HepG2 (cell line): ENCODE data around the gene NDUFA8. TPM values are rescaled to one million over a fixed set of nuclear protein-coding genes. Genes with fewer than 3 reads are reported as not detected.

Source experiments
- ATAC-seq: fragments of 200-7000 bp; cut with Tn5 transposase; 3 replicates; pipeline ENCODE4 v1.9.1; 2020; ENCODE audit warnings: mild to moderate bottlenecking, moderate library complexity
- BruUV-seq: library from RNA; stranded (reverse); fragments of 400-500 nt; replicated peaks from 2 replicates; lab custom pipeline; 2021; lab: Mats Ljungman, UMichigan
- CTCF ChIA-PET: fragments of 300-600 bp; formaldehyde crosslinking; extraction: SDS; loops from one replicate; lab custom pipeline; 2021; ENCODE audit warnings: low total read pairs, inconsistent platforms, low intra/inter-chr PET ratio; lab: Yijun Ruan, JAX
- POLR2A ChIA-PET: fragments of 350-600 bp; sonication (Branson Sonifier 250); formaldehyde crosslinking; loops from one replicate; lab custom pipeline; 2020; ENCODE audit warnings: antibody characterized with exemption, inconsistent platforms; lab: Yijun Ruan, JAX
- DNase-seq: peaks from one replicate; pipeline ENCODE4 v3.0.0-alpha.2; 2015; ENCODE audit warnings: low spot score
- FAIRE-seq: peaks from 3 replicates; lab custom pipeline; 2011; peaks lifted over from hg19 to GRCh38; lab: Jason Lieb, UNC
- H2AFZ ChIP-seq: one replicate; pipeline ENCODE4 v1.6.1; 2011; ENCODE audit warnings: low read length, inconsistent platforms
- H3K27ac ChIP-seq: fragments of 300-600 bp; 3 replicates; pipeline ENCODE4 v1.8.0; 2011; ENCODE audit warnings: mixed run types, mild to moderate bottlenecking, mixed read lengths, low read length, inconsistent platforms; ENCODE audit not compliant: insufficient read depth; ENCODE audit errors: extremely low read length
- H3K27me3 ChIP-seq, 2 experiments: fragments of 200-600 bp in 1 of 2; 2 replicates in 1 of 2; 3 replicates in 1 of 2; pipeline versions ENCODE4 v1.6.0 to v1.8.0; 2011; ENCODE audit warnings: low read length in 2 of 2, mild to moderate bottlenecking in 2 of 2, moderate library complexity in 2 of 2, inconsistent platforms in 1 of 2; ENCODE audit not compliant: insufficient read depth in 2 of 2, control insufficient read depth in 1 of 2
- H3K36me3 ChIP-seq, 2 experiments: fragments of 200-600 bp in 1 of 2; replicated peaks in 1 of 2; 2 replicates in 1 of 2; 3 replicates in 1 of 2; pipeline versions ENCODE4 v1.5.1 to v1.8.0; 2011; ENCODE audit warnings: low read length in 2 of 2, inconsistent platforms in 1 of 2; ENCODE audit not compliant: insufficient read depth in 2 of 2, control insufficient read depth in 1 of 2
- H3K4me1 ChIP-seq: 2 replicates; pipeline ENCODE4 v1.5.1; 2012; ENCODE audit warnings: low read length, inconsistent platforms; ENCODE audit not compliant: insufficient read depth
- H3K4me2 ChIP-seq: 2 replicates; pipeline ENCODE4 v1.6.0; 2011; ENCODE audit warnings: low read depth, low read length, inconsistent platforms
- H3K4me3 ChIP-seq, 3 experiments: fragments of 200-600 bp in 1 of 3; sonication (generic), shearing (Covaris generic) in 1 of 3; replicated peaks in 1 of 3; 2 replicates each; pipeline ENCODE4 v1.5.1; 2011 to 2016; ENCODE audit warnings: low read length in 3 of 3, inconsistent platforms in 2 of 3, low read depth in 2 of 3, mild to moderate bottlenecking in 2 of 3, control low read depth in 1 of 3, mixed read lengths in 1 of 3; ENCODE audit not compliant: insufficient read depth in 1 of 3
- H3K79me2 ChIP-seq: one replicate; pipeline ENCODE4 v1.6.1; 2011; ENCODE audit warnings: low read length, inconsistent platforms; ENCODE audit not compliant: insufficient read depth
- H3K9ac ChIP-seq: 2 replicates; pipeline ENCODE4 v1.6.0; 2011; ENCODE audit warnings: mild to moderate bottlenecking, low read depth, low read length, inconsistent platforms; ENCODE audit not compliant: insufficient read depth
- H3K9me3 ChIP-seq: 2 replicates; pipeline ENCODE4 v1.5.1; 2012; ENCODE audit warnings: mild to moderate bottlenecking, low read length
- H4K20me1 ChIP-seq: 2 replicates; pipeline ENCODE4 v1.6.0; 2011; ENCODE audit warnings: inconsistent platforms, mild to moderate bottlenecking, low read length, moderate library complexity; ENCODE audit not compliant: insufficient read depth
- AHDC1 ChIP-seq: sonication (generic); formaldehyde crosslinking; IDR thresholded peaks from 2 replicates; pipeline ENCODE4 v1.5.1; 2020; ENCODE audit warnings: mild to moderate bottlenecking, missing genetic modification reagents, borderline replicate concordance
- FOXP4 ChIP-seq: sonication (generic); formaldehyde crosslinking; IDR thresholded peaks from 2 replicates; pipeline ENCODE4 v1.4.0; 2020; ENCODE audit warnings: missing genetic modification reagents
- KDM5A ChIP-seq: fragments of 200-600 bp; sonication (generic); IDR thresholded peaks from 2 replicates; pipeline ENCODE4 v1.7.0; 2018; ENCODE audit warnings: antibody characterized with exemption, mild to moderate bottlenecking, low read length, borderline replicate concordance
- RBAK ChIP-seq: sonication (generic); formaldehyde crosslinking; IDR thresholded peaks from 2 replicates; pipeline ENCODE4 v1.5.1; 2020; ENCODE audit warnings: mild to moderate bottlenecking, missing genetic modification reagents
- REL ChIP-seq: sonication (generic); formaldehyde crosslinking; conservative IDR thresholded peaks from 2 replicates; pipeline ENCODE4 v1.8.0; 2022; ENCODE audit warnings: mild to moderate bottlenecking, missing genetic modification reagents, moderate library complexity
- TMF1 ChIP-seq: sonication (generic); formaldehyde crosslinking; IDR thresholded peaks from 2 replicates; pipeline ENCODE4 v1.8.1; 2022; ENCODE audit warnings: low read depth, missing genetic modification reagents
- ZNF274 ChIP-seq: sonication (generic); formaldehyde crosslinking; IDR thresholded peaks from 2 replicates; pipeline ENCODE4 v1.5.1; 2020; ENCODE audit warnings: mild to moderate bottlenecking, missing genetic modification reagents
- ZNF333 ChIP-seq: sonication (generic); formaldehyde crosslinking; IDR thresholded peaks from 2 replicates; pipeline ENCODE4 v1.4.0; 2020; ENCODE audit warnings: mild to moderate bottlenecking, missing genetic modification reagents, borderline replicate concordance
- ZNF567 ChIP-seq: sonication (generic); formaldehyde crosslinking; IDR thresholded peaks from 2 replicates; pipeline ENCODE4 v1.8.1; 2023; ENCODE audit warnings: mild to moderate bottlenecking, missing genetic modification reagents, borderline replicate concordance
- WGBS: methylation state at CpG from one replicate; pipeline ENCODE4 v1.1.6; 2017; ENCODE audit warnings: low lambda C conversion rate; 5-methylcytosine and 5-hydroxymethylcytosine counted together
- in situ Hi-C: cut with HindIII; loops from 2 replicates; pipeline ENCODE4 v1.10.0; 2017; ENCODE audit warnings: low pct_unique_long_range_greater_than_20kb; ENCODE audit not compliant: extremely low pct_ligation_motif_present
- intact Hi-C: fragments of 100-400 bp; cut with micrococcal nuclease; formaldehyde crosslinking; loops from one replicate; pipeline ENCODE4 v1.10.0; 2022; ENCODE audit not compliant: unreplicated experiment
- polyA plus RNA-seq, 8 experiments: library from polyadenylated mRNA; depleted of rRNA in 3 of 8; stranded (reverse) in 7 of 8; unstranded in 1 of 8; fragments of >200 nt; fragmentation: Illumina TruSeq in 4 of 8; extraction: Trizol in 4 of 8; gene quantifications; 2 replicates each; pipeline versions ENCODE4 v1.2.1 to v1.2.3, GENCODE V29; 2011 to 2016; ENCODE audit warnings: low read depth in 4 of 8, missing spikeins in 1 of 8, mixed read lengths in 1 of 8; ENCODE audit not compliant: insufficient read depth in 1 of 8
- total RNA-seq, 5 experiments: library from RNA; depleted of rRNA; stranded (reverse); fragments of >200 nt; fragmentation: Illumina TruSeq; extraction: Trizol; gene quantifications; 2 replicates each; pipeline ENCODE4 v1.2.3, GENCODE V29; 2016; ENCODE audit warnings: low read depth in 1 of 5
- TF ChIP-seq, protein P1 (sequence below), 2 experiments: sonication (generic) in 1 of 2; formaldehyde crosslinking in 1 of 2; IDR thresholded peaks; 2 replicates each; pipeline versions ENCODE4 v1.6.1 to v1.9.0; 2014 to 2022; ENCODE audit warnings: antibody characterized with exemption in 1 of 2, borderline replicate concordance in 1 of 2, inconsistent platforms in 1 of 2, low read depth in 1 of 2, missing genetic modification reagents in 1 of 2

Gene NDUFA8
- total and polyA plus RNA-seq, 2 of the 13 experiments (the other 11 are each of a cell fraction or from before 2014, with no cell fraction given), result 68.6 to 71.7 TPM

GRCh38 chr9:122132539-122132938, 27.0 kb downstream of the NDUFA8 start:
- peaks cover 0 to 15% of the 10 kb centered on the region in 2 experiments; a peak in 1 of 5 replicates for H3K27me3 ChIP-seq
- TF ChIP-seq ZNF567 (CRISPR knock-in tag) (no peak), RBAK (CRISPR knock-in tag) (no peak), ZNF274 (CRISPR knock-in tag) (no peak), REL (no peak), KDM5A (no peak), TMF1 (CRISPR knock-in tag) (no peak), FOXP4 (no peak), AHDC1 (CRISPR knock-in tag) (no peak), ZNF333 (no peak)
- TF ChIP-seq, protein P1, sequence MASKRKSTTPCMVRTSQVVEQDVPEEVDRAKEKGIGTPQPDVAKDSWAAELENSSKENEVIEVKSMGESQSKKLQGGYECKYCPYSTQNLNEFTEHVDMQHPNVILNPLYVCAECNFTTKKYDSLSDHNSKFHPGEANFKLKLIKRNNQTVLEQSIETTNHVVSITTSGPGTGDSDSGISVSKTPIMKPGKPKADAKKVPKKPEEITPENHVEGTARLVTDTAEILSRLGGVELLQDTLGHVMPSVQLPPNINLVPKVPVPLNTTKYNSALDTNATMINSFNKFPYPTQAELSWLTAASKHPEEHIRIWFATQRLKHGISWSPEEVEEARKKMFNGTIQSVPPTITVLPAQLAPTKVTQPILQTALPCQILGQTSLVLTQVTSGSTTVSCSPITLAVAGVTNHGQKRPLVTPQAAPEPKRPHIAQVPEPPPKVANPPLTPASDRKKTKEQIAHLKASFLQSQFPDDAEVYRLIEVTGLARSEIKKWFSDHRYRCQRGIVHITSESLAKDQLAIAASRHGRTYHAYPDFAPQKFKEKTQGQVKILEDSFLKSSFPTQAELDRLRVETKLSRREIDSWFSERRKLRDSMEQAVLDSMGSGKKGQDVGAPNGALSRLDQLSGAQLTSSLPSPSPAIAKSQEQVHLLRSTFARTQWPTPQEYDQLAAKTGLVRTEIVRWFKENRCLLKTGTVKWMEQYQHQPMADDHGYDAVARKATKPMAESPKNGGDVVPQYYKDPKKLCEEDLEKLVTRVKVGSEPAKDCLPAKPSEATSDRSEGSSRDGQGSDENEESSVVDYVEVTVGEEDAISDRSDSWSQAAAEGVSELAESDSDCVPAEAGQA (IDR thresholded peaks at IDR 0.05; ENCODE audit: low read depth), result no peak
- TF ChIP-seq, protein P1 (CRISPR knock-in tag; IDR thresholded peaks at IDR 0.05; ENCODE audit: borderline replicate concordance), result no peak

More at GRCh38 chr9:122132539-122132938, 27.0 kb downstream of the NDUFA8 start:
- Histone ChIP-seq H3K4me1 (peaks cover 43% of the 10 kb centered on the region), H3K79me2 (no peaks in the 10 kb centered on the region), H3K27ac (no peak overlapping the region), H3K9me3 (no peaks in the 10 kb centered on the region), H3K36me3 (no peaks in the 10 kb centered on the region), H4K20me1 (no peaks in the 10 kb centered on the region), H3K4me2 (no peak overlapping the region; the same call in 1 of the 2 replicates), H3K9ac (no peak overlapping the region), H3K4me3 (no peak overlapping the region), H2AFZ (no peak overlapping the region)
- WGBS, result 0% methylated on average over 2 of the region's 4 CpGs
- FAIRE-seq, result no peak
- ChIA-PET CTCF (no interaction called here), POLR2A (no interaction called here)
- BruUV-seq, result no TSS peak
- intact Hi-C loops (no loop called here), in situ Hi-C loops (no loop called here)
- ATAC-seq, result no peak; the same call in 2 of the 3 replicates
- DNase-seq, result no peak
